SU-DHL-6 (cell line): ENCODE results near the gene UBAC2.

Source experiments
- H2AFZ ChIP-seq: fragments of 200-600 bp; sonication (generic); 2 replicates; pipeline ENCODE4 v1.6.1; 2014; ENCODE audit warnings: low read depth, mild to moderate bottlenecking, moderate library complexity, mixed read lengths, antibody characterized with exemption, low read length; ENCODE audit not compliant: severe bottlenecking
- H3F3A ChIP-seq: fragments of 200-600 bp; shearing (Covaris generic); 2 replicates; pipeline ENCODE4 v1.6.0; 2016; ENCODE audit warnings: antibody characterized with exemption, mild to moderate bottlenecking; ENCODE audit not compliant: insufficient read depth
- H3K27ac ChIP-seq: fragments of 200-600 bp; sonication (generic); 2 replicates; pipeline ENCODE4 v1.5.1; 2016; ENCODE audit warnings: low read depth, mild to moderate bottlenecking, low read length, moderate library complexity, mixed read lengths
- H3K27me3 ChIP-seq: fragments of 200-600 bp; sonication (generic), shearing (Covaris generic); 2 replicates; pipeline ENCODE4 v1.6.0; 2014; ENCODE audit warnings: mild to moderate bottlenecking, low read length
- H3K36me3 ChIP-seq: fragments of 200-600 bp; sonication (generic); 2 replicates; pipeline ENCODE4 v1.6.1; 2014; ENCODE audit warnings: mild to moderate bottlenecking, low read length, mixed read lengths
- H3K4me2 ChIP-seq: fragments of 300-600, 200-600 bp; shearing (Covaris generic), sonication (generic); 2 replicates; pipeline ENCODE4 v1.6.0; 2014; ENCODE audit warnings: low read length, low read depth, mild to moderate bottlenecking; ENCODE audit not compliant: poor library complexity, severe bottlenecking
- H3K4me3 ChIP-seq: fragments of 200-600 bp; sonication (generic); 2 replicates; pipeline ENCODE4 v1.5.1; 2014; ENCODE audit warnings: antibody characterized with exemption, low read length, mild to moderate bottlenecking, mixed read lengths; ENCODE audit not compliant: insufficient read depth, poor library complexity, severe bottlenecking
- H3K79me2 ChIP-seq: fragments of 200-600 bp; sonication (generic); 2 replicates; pipeline ENCODE4 v1.6.1; 2014; ENCODE audit warnings: mild to moderate bottlenecking, low read length, moderate library complexity; ENCODE audit not compliant: insufficient read depth
- H3K9ac ChIP-seq: fragments of 200-600 bp; sonication (generic); 2 replicates; pipeline ENCODE4 v1.7.0; 2014; ENCODE audit warnings: mild to moderate bottlenecking, low read length
- H3K9me2 ChIP-seq: fragments of 200-600 bp; sonication (generic); replicated peaks from 2 replicates; pipeline ENCODE4 v1.6.1; 2014; ENCODE audit warnings: low read length; ENCODE audit not compliant: insufficient read depth
- H3K9me3 ChIP-seq: fragments of 200-600 bp; sonication (generic); 2 replicates; pipeline ENCODE4 v1.6.1; 2014; ENCODE audit warnings: low read length, mixed read lengths; ENCODE audit not compliant: insufficient read depth
- H4K20me1 ChIP-seq: fragments of 200-600 bp; sonication (generic); 2 replicates; pipeline ENCODE4 v1.6.1; 2014; ENCODE audit warnings: low read depth, mild to moderate bottlenecking, antibody characterized with exemption, low read length, moderate library complexity, mixed read lengths
- EZH2phosphoT487 ChIP-seq: fragments of 200-600 bp; sonication (generic), shearing (Covaris generic); conservative IDR thresholded peaks from 2 replicates; pipeline ENCODE4 v1.6.1; 2018; ENCODE audit warnings: mild to moderate bottlenecking, antibody characterized with exemption, low read length, moderate library complexity, mixed read lengths
- TF ChIP-seq, protein P1 (sequence below): fragments of 200-600 bp; sonication (generic); IDR thresholded peaks from one replicate; pipeline ENCODE4 v1.5.1; 2017; ENCODE audit warnings: antibody characterized with exemption, mild to moderate bottlenecking, low read length, moderate library complexity; ENCODE audit not compliant: insufficient read depth, poor library complexity, severe bottlenecking

UBAC2 gene

DNA sequence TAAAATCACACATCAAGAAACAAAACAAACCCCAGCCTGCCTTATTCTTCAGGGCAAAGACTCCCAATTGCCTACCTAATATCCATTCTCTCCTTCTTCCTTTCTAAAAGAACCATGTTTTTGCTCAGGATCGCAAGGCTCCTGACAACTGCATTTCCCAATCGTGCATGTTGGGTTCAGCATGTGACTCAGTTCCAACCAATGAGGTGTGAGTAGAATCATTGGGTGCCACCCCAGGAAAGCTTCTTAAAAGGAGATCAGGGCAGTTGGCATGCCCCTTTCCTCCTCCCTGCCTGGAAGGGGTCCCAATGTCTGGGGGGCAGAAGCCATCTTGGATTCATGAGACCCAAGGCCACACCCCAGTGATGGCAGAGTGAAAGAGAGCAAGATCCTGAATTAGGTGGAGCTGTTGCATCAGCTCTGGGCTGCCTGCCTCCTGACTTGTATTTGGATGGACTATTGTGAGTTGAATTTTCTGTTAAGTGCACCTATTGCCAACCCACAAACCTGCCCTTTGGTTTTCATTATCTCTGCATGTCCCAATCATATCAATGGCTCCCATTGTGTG lies 26.0 kb upstream of the UBAC2 start:
- TF ChIP-seq, protein P1, sequence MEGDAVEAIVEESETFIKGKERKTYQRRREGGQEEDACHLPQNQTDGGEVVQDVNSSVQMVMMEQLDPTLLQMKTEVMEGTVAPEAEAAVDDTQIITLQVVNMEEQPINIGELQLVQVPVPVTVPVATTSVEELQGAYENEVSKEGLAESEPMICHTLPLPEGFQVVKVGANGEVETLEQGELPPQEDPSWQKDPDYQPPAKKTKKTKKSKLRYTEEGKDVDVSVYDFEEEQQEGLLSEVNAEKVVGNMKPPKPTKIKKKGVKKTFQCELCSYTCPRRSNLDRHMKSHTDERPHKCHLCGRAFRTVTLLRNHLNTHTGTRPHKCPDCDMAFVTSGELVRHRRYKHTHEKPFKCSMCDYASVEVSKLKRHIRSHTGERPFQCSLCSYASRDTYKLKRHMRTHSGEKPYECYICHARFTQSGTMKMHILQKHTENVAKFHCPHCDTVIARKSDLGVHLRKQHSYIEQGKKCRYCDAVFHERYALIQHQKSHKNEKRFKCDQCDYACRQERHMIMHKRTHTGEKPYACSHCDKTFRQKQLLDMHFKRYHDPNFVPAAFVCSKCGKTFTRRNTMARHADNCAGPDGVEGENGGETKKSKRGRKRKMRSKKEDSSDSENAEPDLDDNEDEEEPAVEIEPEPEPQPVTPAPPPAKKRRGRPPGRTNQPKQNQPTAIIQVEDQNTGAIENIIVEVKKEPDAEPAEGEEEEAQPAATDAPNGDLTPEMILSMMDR: no peak

DNA sequence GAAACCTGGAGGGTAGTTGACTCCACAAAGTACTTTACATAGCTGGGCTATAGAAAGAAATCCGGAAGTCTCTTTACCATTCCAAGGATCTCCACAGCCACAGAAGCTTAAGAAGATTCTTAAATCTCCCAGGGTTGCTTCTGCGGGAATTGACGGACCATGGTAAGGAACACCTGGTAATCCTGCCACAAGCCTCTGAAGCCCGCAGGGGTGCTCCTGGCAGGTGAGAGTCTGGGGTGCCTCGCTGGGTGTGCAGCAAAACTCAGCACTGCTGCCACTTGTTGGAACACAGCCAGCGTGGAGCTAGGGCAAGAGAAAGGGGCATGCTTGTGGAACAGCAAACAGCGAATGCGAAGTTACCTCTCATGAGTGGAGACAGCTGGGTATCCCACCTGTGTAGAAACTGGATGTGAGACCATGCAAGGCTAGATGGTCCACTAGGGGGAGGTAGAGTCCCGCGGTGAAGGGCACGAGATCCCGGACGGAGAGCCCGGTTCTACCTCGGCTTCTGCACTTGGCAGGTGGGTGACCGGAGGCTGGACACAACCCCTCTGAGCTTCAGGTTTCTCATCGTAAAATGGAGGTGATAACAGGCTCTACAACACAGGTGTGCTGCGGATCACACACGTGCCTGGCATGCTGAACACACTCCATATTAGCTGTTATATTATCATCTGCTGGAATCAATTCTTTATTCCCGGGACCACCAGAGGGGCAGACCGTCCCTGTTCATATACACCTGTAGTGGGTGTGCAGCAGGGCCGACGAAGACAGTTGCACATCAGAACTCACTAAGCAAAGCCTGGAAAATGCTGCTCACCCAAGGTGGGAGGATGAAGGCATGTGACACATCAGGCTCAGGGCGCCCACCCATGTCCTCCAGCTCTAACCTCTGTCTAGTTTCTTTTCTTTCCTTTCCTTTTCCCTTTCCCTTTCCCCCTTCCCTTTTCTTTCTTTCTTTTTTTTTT lies 24.1 kb upstream of the UBAC2 start:
- Histone ChIP-seq H3K9me3 (no peaks in the 10 kb centered on the region), H3K36me3 (no peaks in the 10 kb centered on the region), H3K4me3 (no peak overlapping the region), H3K9ac (no peak overlapping the region), H3K9me2 (no peaks in the 10 kb centered on the region), H3K27ac (no peak overlapping the region), H3K79me2 (no peaks in the 10 kb centered on the region), H3K27me3 (no peaks in the 10 kb centered on the region), H2AFZ (no peak overlapping the region), H3K4me2 (peak overlapping the region; percentile 34), H4K20me1 (no peaks in the 10 kb centered on the region), H3F3A (no peaks in the 10 kb centered on the region)
- no peak for TF ChIP-seq EZH2phosphoT487
- TF ChIP-seq, protein P1: peak; percentile 68

More for the DNA sequence above, 26.0 kb upstream of the UBAC2 start:
- Histone ChIP-seq H3K79me2 (no peaks in the 10 kb centered on the region), H3K9me2 (no peaks in the 10 kb centered on the region), H4K20me1 (no peaks in the 10 kb centered on the region), H3K36me3 (no peaks in the 10 kb centered on the region), H3K4me2 (no peak overlapping the region), H2AFZ (no peak overlapping the region), H3K27me3 (no peaks in the 10 kb centered on the region), H3K9me3 (no peaks in the 10 kb centered on the region), H3K4me3 (no peak overlapping the region), H3F3A (no peaks in the 10 kb centered on the region), H3K9ac (no peak overlapping the region), H3K27ac (no peak overlapping the region)

DNA sequence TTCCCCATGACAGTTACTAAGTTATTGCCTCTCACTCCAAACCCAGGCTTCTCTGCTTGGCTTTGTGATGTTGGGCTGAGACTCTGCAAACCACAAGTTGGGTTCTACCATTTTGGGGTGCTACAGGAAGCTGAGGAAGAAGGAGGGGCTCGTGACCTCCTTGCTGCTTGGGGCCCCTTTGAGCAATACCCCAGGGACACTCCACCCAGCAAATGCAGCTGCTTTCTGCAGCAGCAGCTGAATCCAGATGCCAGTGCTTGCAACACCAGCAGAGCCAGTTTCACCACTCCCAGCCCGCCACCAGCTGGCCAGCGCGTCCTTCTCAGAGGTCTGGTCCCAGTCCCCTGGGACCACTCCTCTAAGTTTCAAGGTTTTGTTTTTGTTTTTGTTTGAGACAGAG lies 22.0 kb upstream of the UBAC2 start:
- Histone ChIP-seq H3K27me3 (no peaks in the 10 kb centered on the region), H3K4me3 (no peak overlapping the region), H3K9ac (no peak overlapping the region), H2AFZ (no peak overlapping the region), H3K9me3 (peaks cover 12% of the 10 kb centered on the region; the same call in 1 of the 2 replicates), H3K36me3 (no peaks in the 10 kb centered on the region), H3K4me2 (peak overlapping the region; percentile 9), H3K9me2 (no peaks in the 10 kb centered on the region), H4K20me1 (no peaks in the 10 kb centered on the region), H3K27ac (no peak overlapping the region), H3K79me2 (no peaks in the 10 kb centered on the region), H3F3A (no peaks in the 10 kb centered on the region)
- TF ChIP-seq EZH2phosphoT487: no peak
- TF ChIP-seq, protein P1: no peak
